Femur (tissue), 1 donor: ENCODE data around the gene FIP1L1.

Experiments
- DNase-seq: peaks from one replicate; pipeline ENCODE4 v3.0.0-alpha.2; 2017

The FIP1L1 gene

DNA sequence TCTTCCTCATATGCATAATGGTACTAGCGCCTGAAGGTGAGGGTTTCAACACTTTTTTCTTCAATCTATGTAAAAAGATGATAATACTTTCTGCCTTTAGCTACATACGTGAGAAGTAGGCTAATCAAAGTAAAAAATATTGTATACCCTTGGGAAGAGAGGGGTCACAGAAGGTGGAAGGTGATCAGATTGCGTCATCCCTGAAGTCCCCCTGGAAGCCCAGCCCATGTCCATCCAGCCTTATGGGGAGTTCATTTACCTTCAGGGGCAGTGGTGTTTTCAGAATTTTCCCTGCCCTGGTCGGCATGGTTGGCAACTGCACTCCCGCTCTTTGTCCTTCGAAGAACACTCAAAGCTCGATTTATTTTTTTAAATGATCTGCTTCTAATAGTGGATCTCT lies 129.6 kb downstream of the FIP1L1 start:
- DNase-seq: no peak

- peak; percentile 83 for DNase-seq
Observed at GRCh38 chr4:53507671-53508286, 130.3 kb downstream of the FIP1L1 start.

GRCh38 chr4:53508446-53508845 lies 131.0 kb downstream of the FIP1L1 start:
- DNase-seq: peak; percentile 64

- DNase-seq: no peak
Observed at GRCh38 chr4:53510321-53510720, 132.9 kb downstream of the FIP1L1 start.
